ENCODE measurements around the gene TCF7L1. TPM values are rescaled to one million over a fixed set of nuclear protein-coding genes. Genes with fewer than 3 reads are reported as not detected.

The TCF7L1 gene
- total and polyA plus RNA-seq, 12 donors = 4.5 to 10.9 (median 6.3) TPM

DNA sequence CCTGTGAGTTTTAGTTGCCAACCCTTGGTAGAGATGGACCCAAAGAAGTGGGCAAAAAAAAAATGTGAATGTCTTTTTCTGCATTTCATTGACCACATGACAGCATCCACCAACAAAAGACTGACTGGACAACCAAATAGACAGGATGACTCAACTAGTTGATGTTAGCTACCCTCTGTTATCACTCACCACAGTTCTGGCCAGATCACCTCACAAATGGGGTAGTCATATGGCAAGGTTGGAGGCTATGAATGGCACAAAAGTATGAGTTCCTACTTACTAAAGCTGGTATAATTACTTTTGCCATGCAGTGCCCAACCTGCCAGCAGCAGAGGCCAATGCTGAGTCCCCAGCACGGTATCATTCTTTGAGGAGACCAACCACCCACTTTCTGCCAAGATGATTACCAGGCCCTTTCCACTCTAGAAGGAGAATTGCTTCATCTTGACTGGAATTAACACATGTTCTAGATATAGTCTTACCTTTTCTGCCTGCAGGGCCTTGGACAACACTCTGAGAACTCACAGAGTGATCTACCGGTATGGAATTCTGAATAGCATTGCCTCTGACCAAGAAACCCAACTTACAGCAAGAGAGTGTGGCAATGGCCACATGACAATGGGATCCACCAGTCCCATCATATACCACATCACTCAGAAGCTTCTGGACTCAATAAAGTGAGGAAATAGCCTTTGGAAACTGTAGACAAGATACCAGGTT lies 20.1 kb upstream of the TCF7L1 start:
- DNase-seq = no peak
- intact Hi-C loops (cut with DNase I) = no loop called here
- no peak for ATAC-seq
- H3K4me1 ChIP-seq = no peaks in the 10 kb centered on the region
- no peaks in the 10 kb centered on the region for H3K9me3 ChIP-seq
- TF ChIP-seq, protein P1, sequence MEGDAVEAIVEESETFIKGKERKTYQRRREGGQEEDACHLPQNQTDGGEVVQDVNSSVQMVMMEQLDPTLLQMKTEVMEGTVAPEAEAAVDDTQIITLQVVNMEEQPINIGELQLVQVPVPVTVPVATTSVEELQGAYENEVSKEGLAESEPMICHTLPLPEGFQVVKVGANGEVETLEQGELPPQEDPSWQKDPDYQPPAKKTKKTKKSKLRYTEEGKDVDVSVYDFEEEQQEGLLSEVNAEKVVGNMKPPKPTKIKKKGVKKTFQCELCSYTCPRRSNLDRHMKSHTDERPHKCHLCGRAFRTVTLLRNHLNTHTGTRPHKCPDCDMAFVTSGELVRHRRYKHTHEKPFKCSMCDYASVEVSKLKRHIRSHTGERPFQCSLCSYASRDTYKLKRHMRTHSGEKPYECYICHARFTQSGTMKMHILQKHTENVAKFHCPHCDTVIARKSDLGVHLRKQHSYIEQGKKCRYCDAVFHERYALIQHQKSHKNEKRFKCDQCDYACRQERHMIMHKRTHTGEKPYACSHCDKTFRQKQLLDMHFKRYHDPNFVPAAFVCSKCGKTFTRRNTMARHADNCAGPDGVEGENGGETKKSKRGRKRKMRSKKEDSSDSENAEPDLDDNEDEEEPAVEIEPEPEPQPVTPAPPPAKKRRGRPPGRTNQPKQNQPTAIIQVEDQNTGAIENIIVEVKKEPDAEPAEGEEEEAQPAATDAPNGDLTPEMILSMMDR (IDR thresholded peaks at IDR 0.05) = no peak
- 42 to 43% methylated on average over 2 of the region's 2 CpGs for WGBS, 2 donors
- no peak overlapping the region for H3K4me3 ChIP-seq
- H3K27me3 ChIP-seq = peaks cover 0 to 11% (median 0%) of the 10 kb centered on the region in 7 donors
- no peaks in the 10 kb centered on the region for H3K36me3 ChIP-seq
- H3K27ac ChIP-seq = no peak overlapping the region

DNA sequence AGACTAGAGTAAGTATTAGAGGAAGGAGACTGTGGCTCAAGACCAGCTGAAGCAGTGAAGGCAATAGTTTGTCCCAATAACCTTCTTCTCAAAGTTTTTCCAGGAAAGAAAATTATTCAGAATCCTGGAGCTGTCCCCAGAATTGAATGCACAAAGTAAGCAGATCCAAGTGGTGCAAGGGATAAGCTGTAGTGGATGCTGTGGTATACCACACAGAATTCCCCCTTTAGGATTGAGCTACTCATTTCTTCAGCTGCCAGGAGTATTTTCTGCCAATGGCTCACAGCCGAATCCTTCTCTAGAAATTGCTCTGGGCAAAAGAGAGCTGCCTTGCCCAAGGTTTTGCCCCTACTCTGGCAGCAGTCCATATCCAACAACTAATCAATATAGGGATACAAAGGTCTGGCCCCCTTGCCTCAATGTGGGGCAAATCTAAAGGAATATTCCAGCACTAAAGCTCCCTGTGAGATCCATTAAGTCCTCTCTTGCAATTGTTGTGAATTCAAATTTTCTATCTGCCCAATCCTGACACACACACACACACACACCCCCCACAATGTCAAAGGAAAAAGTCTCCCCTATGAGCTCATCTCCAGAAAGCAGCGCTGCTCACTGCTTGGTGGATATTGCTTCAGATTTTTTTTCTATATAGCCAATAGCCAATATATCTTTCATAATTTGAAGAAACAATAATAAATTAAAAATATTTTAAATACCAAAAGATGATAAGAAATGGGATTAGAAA lies 18.4 kb upstream of the TCF7L1 start:
- H3K4me1 ChIP-seq = no peaks in the 10 kb centered on the region
- DNase-seq = no peak
- 81 to 82% methylated on average over 2 of the region's 2 CpGs for WGBS, 2 donors
- no peak overlapping the region for H3K27ac ChIP-seq
- H3K4me3 ChIP-seq = no peak overlapping the region
- no peaks in the 10 kb centered on the region for H3K36me3 ChIP-seq
- intact Hi-C loops (cut with DNase I) = no loop called here
- H3K27me3 ChIP-seq = peaks cover 0 to 11% (median 0%) of the 10 kb centered on the region in 7 donors
- no peak for ATAC-seq
- no peaks in the 10 kb centered on the region for H3K9me3 ChIP-seq
- TF ChIP-seq, protein P1 (IDR thresholded peaks at IDR 0.05) = no peak

DNA sequence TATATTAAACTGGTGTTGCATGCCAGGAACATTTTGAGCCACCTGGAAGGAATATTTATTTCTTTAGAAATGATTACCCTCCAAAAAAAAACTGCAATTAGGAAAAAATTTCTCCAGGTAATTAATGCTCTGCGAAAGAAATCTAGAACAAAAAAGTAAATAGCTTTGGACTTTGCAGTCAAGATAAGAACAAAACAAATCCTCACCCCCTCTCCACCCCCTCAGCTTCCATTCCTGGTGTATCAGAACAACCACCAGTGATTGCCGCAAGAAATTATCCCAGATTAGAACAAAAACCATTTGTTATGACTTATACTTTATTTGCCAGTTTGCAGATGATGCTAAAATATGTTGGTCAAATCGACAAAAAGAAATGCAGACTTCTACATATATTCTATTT lies 17.0 kb upstream of the TCF7L1 start:
- intact Hi-C loops (cut with DNase I) = no loop called here
- Histone ChIP-seq H3K27ac (no peak overlapping the region), H3K27me3 (peaks cover 0 to 11% (median 0%) of the 10 kb centered on the region in 7 donors), H3K9me3 (no peaks in the 10 kb centered on the region), H3K4me1 (no peaks in the 10 kb centered on the region), H3K4me3 (no peak overlapping the region), H3K36me3 (no peaks in the 10 kb centered on the region)
- TF ChIP-seq, protein P1 (IDR thresholded peaks at IDR 0.05) = no peak
- no peak for ATAC-seq
- 84 to 87% methylated on average over 3 of the region's 3 CpGs for WGBS, 2 donors
- DNase-seq = no peak

DNA sequence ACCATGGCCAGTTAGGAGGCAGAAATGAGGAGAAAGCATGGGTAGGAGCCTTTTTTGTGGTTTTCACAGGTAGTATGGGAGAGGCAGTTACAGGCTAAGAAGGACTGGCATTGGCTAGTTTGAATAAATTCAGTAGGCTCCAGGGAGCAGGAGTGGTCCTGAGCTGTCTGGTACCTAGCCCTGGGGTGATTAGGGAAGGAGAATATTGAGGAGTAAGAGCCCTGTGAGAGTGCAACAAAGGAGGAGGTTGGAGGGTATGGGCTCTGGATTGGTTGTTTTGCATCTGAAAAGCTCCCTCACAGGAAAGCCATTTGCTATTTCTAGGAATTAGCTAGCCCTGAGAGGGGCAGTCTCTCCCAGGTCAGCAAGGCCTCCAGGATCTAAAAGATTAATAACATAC lies 13.3 kb upstream of the TCF7L1 start:
- H3K4me1 ChIP-seq = no peaks in the 10 kb centered on the region
- no peak overlapping the region for H3K4me3 ChIP-seq
- no peaks in the 10 kb centered on the region for H3K27me3 ChIP-seq
- no peak overlapping the region for H3K27ac ChIP-seq
- ATAC-seq (no peak), DNase-seq (no peak)
- no peaks in the 10 kb centered on the region for H3K36me3 ChIP-seq
- intact Hi-C loops (cut with DNase I) = loop anchor here in 2 of 10 donors (10.0 kb wide), 1 partner anchor 45 kb away; no protein-coding TSS in a partner anchor
- TF ChIP-seq, protein P1 (IDR thresholded peaks at IDR 0.05) = no peak
- no peaks in the 10 kb centered on the region for H3K9me3 ChIP-seq
